PFSK-1 (cell line): ENCODE results near the gene KIF13A.
A peak's percentile ranks its signal among the peaks of the same experiment; 100 is the strongest.

Experiments used
- FOXP2 ChIP-seq: optimal IDR thresholded peaks from 2 replicates; pipeline ENCODE3; 2011; ENCODE audit warnings: borderline replicate concordance, control low read depth, inconsistent platforms; ENCODE audit not compliant: insufficient read depth; ENCODE audit errors: extremely low read length, extremely low read depth
- POLR2AphosphoS5 ChIP-seq: IDR thresholded peaks from 2 replicates; pipeline ENCODE4 v1.6.1; 2012; ENCODE audit warnings: low read depth, mild to moderate bottlenecking, control low read depth, low read length, moderate library complexity
- SIN3A ChIP-seq: IDR thresholded peaks from 2 replicates; pipeline ENCODE4 v1.6.1; 2012; ENCODE audit warnings: mild to moderate bottlenecking, low read length, moderate library complexity, borderline replicate concordance; ENCODE audit not compliant: insufficient read depth
- TAF1 ChIP-seq: IDR thresholded peaks from 2 replicates; pipeline ENCODE4 v1.6.1; 2012; ENCODE audit warnings: low read length, control low read depth, borderline replicate concordance; ENCODE audit not compliant: insufficient read depth
- TF ChIP-seq, protein P1 (sequence below), 2 experiments: IDR thresholded peaks; 2 replicates each; pipeline versions ENCODE4 v1.6.1 to v1.8.0; 2011 to 2012; ENCODE audit warnings: low read depth in 2 of 2, low read length in 2 of 2, control low read depth in 1 of 2, inconsistent platforms in 1 of 2, mild to moderate bottlenecking in 1 of 2, moderate library complexity in 1 of 2; ENCODE audit not compliant: insufficient read depth in 1 of 2

The KIF13A gene

DNA sequence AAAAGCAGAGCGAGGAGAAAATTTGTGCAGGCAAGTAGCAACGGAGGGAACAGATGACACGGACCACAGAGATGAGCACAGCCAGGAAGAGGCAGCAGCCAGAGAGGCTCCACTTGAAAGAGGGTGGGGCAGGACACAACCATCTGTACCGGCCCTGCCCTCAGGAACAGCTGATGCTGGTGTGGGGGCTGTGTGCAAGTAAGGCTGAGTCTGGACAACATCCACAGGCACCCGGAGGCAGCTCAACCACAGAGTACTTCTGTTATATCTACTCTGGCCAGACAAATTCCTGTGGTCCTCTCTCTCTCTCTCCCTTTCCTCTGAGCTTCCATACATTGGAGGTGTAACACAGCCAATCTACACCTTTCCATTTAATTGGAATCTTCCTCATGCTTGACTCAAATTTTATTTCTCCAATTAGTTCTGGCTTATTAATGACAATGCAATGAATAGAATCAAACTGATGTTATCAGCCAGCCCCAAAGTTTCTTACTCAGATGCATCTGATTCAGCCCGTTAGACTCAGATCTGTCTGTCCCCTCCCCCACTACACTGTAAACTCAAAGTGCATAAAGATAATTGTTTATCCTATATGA lies 24.9 kb downstream of the KIF13A start:
- TF ChIP-seq, protein P1, sequence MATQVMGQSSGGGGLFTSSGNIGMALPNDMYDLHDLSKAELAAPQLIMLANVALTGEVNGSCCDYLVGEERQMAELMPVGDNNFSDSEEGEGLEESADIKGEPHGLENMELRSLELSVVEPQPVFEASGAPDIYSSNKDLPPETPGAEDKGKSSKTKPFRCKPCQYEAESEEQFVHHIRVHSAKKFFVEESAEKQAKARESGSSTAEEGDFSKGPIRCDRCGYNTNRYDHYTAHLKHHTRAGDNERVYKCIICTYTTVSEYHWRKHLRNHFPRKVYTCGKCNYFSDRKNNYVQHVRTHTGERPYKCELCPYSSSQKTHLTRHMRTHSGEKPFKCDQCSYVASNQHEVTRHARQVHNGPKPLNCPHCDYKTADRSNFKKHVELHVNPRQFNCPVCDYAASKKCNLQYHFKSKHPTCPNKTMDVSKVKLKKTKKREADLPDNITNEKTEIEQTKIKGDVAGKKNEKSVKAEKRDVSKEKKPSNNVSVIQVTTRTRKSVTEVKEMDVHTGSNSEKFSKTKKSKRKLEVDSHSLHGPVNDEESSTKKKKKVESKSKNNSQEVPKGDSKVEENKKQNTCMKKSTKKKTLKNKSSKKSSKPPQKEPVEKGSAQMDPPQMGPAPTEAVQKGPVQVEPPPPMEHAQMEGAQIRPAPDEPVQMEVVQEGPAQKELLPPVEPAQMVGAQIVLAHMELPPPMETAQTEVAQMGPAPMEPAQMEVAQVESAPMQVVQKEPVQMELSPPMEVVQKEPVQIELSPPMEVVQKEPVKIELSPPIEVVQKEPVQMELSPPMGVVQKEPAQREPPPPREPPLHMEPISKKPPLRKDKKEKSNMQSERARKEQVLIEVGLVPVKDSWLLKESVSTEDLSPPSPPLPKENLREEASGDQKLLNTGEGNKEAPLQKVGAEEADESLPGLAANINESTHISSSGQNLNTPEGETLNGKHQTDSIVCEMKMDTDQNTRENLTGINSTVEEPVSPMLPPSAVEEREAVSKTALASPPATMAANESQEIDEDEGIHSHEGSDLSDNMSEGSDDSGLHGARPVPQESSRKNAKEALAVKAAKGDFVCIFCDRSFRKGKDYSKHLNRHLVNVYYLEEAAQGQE (IDR thresholded peaks at IDR 0.05; ENCODE audit: insufficient read depth in 1 of 2, low read depth in 2 of 2, low read length in 2 of 2) = no peak
- TF ChIP-seq POLR2AphosphoS5 = no peak
- TF ChIP-seq TAF1 = peak; percentile 39; the same call in 1 of the 2 replicates
- 0 out of 2 replicates have a peak, but pooled peaks have one; percentile 94 for TF ChIP-seq SIN3A
- TF ChIP-seq FOXP2 = peak; percentile 67

DNA sequence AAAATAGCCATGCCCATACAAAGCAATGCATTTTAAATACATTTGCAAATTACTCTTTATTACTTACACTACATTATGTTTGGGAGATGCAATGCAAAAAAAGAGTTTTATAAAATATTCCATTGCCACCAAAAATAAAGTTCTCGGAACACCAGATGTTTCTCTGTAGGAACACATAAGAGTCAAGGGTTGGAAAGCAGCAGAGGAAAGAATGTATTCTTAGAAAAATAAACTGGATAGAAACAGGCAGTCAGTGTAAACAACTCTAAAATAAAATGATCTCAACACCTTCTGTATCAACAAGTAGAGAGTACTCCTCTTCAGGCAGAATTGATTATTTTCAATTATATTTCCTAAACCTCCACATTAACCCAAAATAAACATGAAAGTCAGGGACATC lies 28.1 kb downstream of the KIF13A start:
- TF ChIP-seq POLR2AphosphoS5 = no peak
- TF ChIP-seq SIN3A = no peak
- TF ChIP-seq FOXP2 = no peak

DNA sequence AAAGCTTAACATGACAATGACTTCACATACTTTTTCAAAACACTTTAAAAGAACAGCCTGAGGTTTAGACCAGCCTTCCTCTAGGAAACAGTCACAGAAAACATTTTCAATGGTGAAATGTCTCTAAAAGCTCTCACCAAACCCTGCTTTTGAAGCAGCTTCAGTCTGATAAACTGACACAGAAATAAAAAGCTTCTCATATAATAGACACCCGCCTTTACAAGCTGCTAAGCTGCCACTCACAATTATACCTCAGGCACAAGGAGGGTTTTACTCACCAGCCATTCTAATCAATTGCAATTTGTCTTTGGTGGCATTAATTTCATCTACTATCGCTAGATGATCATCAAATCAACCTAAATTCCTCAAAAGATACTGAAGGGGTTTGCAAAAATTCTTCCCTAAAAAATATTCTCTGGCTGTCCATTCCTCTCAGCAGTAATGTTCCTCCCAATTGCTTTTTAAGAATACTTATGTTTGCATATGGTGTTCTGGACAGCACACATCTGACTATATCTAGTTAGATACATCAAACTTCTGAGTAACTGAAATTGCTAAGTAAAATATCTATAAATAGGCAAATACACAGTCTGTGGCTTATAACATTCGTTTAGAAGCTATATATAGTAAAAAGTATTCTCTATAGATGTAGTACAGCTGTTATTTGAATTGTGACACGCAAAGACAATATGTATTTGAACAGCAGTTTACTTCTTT lies 29.4 kb downstream of the KIF13A start:
- TF ChIP-seq, protein P1 (IDR thresholded peaks at IDR 0.05; ENCODE audit: insufficient read depth in 1 of 2, low read depth in 2 of 2, low read length in 2 of 2) = no peak
- TF ChIP-seq FOXP2 = no peak
- TF ChIP-seq POLR2AphosphoS5 = no peak
- TF ChIP-seq TAF1 = no peak
- TF ChIP-seq SIN3A = no peak

DNA sequence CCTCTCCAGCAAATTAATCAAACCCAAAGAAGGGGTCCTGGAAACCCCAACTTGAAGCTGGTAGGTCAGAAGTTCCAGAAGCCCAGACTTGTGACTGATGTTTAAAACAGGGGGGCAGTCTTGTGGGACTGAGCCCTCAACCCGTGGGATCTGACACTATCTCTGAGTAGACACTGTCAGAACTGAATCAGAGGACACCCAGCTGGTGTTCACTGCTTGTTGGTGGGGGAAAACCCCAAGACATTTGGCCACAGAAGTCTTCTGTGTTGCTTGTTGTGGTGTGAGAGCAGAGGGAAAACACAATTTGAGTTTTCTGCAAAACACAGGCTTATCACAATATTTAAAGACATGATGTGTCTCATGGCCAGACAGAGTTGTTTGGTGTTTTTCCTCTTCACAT lies 29.9 kb downstream of the KIF13A start:
- TF ChIP-seq SIN3A (no peak), TAF1 (no peak), FOXP2 (no peak)

DNA sequence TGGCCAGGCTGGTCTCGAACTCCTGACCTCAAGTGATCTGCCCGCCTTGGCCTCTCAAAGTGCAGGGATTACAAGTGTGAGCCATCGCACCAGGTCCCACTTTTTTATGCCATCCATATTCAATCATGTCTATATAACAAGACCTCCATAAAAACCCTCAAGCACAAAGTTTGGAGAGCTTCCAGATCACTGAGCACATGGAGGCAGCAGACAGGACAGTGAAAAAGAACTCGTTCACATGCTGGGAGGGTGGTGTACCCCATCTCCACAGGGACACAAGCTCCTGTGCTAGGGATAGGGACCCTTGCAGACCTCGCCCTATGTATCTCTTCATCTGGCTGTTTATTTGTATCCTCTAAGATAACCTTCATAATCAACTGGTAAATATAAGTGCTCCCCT lies 30.3 kb downstream of the KIF13A start:
- TF ChIP-seq FOXP2 = no peak
- TF ChIP-seq SIN3A = no peak
- no peak for TF ChIP-seq TAF1
- TF ChIP-seq, protein P1 (IDR thresholded peaks at IDR 0.05; ENCODE audit: insufficient read depth in 1 of 2, low read depth in 2 of 2, low read length in 2 of 2) = no peak
- no peak for TF ChIP-seq POLR2AphosphoS5

DNA sequence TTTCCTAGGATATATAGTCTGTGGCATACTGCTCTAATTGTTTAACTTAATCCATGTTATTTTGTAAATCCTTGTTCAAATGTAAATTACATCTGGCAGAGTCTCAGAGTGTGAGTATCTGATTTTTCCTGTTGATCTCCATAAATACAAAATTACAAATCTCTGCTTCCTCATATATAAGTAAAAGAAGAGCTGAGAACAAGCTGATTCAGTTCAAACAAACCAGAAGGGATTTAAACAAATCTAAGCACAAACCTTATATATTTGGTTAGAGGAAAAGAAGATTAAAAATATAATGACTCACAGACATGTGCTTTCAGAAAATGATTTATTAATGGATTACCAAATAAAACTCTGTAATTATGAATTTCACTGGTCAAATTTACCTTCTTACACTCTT lies 37.3 kb downstream of the KIF13A start:
- TF ChIP-seq TAF1 (no peak), POLR2AphosphoS5 (no peak), SIN3A (no peak), FOXP2 (no peak)
- TF ChIP-seq, protein P1 (IDR thresholded peaks at IDR 0.05; ENCODE audit: insufficient read depth in 1 of 2, low read depth in 2 of 2, low read length in 2 of 2) = no peak
